ENCODE measurements around the gene TRIM31.

The TRIM31 gene

DNA sequence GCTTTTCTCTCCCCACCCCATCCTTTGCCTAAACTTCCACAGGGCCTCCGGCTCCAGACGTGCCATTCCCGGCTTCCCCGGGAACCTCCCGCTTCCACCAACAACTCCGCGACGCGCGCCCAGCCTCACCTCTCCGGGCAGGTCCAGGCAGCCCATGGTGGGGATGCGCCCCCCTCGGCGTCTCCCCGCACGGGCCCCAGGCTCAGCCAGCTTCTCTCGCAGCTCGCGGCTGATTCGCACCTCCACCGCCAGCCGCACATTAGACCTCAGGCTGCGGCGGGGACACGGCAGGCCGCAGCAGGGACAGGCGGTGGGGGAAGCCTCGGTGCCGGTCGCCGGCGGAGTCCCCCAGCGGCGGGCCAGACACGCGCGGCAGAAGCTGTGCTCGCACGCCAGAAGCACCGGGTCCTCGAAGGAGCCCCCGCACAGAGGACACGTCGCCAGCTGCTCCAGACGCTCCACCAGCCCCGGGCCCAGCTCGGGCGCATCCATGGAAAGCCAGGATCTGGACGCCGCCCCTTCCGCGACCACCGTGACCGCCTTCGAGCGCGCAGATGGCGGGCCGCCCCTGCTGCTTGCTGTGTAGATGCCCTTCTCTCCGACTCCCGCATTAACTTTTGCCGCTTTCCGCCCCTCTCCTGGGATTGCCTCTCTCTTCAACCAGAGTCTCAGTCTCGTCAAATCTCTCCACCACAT, 37.6 kb downstream of the TRIM31 start, which contains the start of gene RNF39:
Gene RNF39, minus strand, starts transcription at position 676 of the 696 bp plus-strand sequence. Its CDS starts 184 bp downstream, at position 492.
- no peak for DNase-seq

DNA sequence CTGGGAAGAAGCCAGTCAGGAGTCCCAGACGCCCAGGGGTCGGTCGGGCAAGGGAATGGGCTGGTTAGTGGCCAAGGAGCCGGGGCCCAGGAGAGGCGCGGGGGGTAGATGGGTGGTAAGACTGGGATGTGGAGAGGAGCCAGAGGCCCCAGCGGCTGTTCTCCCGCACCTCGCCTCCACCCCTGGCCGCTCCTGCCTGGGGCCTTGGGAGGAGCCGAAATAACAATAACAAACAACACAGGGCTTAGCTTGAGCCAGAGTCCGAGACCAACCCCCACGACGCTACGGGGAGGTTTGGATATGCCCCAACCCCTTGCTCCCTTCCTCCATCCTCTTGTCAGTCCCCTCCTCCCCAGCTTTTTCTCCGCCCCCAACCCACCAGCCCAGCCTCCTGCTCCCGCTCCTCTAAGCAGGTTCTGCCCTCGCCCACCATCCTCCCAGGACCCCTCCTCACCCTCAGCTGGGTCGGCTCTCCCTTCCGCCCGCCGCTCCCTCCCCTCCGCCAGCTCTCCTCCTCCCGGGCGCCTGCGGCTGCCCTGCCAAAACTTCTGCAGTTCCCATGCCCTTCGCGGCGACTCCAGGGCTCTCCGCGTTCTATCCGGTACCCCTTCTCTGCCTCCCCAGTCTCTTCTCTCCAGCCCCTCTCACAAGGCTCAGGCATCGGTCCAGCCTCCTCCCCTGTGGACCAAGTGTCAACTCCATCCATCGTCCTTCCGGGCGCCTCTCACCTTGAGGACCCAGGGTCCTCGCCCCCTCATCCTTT, 38.4 kb downstream of the TRIM31 start:
- DNase-seq, result no peak

DNA sequence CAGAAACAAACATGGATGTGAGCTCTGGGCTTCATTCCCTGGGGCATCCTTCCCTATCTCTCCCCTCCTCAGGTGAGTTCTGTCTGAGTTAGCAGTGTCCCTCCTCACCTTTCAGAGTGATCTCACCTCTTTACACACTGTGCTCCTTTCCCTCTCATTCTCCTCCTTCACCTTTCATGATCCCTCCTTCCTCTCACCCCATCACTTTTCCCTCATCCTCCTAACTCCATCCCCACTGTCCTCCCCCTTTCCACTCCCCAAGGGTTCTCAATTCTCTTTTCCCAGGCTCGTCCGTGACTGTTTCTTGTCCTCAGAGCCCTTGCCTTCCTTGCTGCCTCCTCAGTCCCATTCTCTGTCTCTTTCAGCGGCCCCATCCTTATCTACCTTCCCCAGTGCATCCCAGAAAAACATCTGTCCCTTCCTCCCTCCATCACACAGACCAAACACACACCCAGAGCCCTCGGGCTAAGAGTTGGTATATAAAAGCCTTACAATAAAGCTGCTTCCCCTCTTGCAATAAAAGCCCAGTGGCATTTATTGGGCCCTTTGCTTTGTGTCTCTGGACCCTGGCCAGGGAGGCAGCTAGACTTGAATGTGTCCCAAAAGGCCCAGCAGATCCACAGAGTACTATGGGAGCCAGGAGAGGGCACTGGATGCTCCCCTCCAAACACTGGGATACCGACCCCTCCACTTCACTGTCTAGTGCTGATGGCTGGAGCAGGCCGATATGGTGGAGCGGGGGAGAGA, 39.2 kb downstream of the TRIM31 start:
- no peak for DNase-seq

DNA sequence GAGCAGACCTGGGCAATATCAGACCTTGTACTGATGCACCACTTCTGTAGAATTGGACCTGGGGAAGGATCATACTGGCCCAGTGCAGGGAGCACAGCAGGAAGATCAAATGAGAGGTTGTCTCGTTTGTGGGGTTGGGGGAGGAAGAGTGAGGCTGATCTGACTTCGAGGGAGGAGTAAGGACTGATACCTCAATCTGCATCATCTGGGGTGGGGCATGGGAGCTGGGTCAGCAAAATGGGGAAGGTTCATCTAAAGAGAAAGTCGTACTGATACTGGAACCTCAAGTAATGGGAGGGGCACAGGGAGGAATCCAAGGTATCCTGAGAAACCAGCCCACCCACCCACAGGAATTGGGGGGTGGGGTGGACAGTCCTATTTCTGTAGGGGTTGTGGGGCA, 41.0 kb downstream of the TRIM31 start:
- no peak for DNase-seq

DNA sequence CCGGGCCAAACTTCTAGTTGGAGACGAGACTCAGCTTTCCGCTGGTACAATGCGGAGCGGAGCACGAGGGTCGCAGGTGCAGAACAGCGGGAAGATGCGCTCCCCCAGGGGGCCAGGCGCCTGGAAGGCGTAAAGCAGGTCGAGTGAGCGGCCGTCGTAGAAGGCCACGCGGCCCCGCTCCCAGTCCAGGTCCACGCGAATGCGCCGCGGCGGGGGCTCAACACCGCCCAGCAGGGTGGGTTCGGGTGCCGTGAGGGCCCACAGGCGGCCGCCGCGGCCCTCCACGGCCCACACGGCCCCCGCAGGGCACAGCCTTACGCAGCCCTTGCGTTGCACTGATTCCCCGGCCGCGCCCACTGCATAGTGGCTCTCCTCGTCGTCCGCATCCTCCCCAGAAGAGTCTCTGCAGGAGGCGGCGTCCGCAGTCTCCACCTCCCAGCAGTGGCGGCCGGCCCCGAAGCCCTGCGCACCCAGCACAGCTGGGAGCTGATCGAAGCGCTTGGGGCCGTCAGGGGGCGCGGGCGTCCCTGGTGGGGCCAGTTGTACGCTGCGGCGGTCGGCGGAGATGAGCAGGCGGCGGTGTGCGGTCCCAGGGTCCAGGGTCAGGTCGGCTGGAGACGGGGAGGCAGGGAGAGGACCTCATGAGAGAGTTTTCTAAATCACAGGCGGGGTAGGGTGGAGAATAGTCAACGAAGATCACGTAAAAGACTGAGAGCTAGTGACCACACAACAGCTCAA, 41.6 kb downstream of the TRIM31 start:
- DNase-seq, result no peak

DNA sequence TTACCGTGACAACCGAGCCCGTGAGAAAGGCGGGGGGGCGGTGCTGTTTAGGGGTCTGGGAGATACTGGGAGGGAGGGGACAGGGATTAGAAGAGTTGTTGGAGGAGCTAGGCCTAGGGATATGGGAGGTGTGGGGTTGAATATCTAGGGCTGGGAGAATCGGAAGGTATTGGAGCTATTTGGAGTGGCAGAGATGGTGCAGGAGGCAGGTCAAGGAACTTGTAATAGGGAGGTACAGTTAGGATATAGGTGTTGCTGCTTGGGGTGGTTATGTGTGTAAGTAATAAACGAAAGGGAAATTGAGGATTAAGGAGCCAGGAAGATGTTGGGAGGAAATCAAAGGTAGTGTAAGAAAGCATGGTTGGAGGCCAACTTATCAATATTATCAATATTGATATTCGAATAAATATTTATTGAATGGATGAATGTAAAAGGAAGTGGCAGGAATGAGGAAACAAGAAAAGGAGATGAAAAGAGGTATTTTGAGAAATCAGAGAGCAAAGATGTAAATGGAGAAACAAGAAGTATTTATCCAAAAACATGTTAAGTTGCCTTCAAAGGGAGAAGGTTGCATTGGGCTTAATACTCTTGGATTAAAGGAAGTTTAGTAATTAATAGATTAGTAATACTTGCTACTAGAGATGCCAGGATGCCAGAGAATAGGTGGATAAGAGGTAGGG, 45.3 kb downstream of the TRIM31 start:
- DNase-seq, result no peak

DNA sequence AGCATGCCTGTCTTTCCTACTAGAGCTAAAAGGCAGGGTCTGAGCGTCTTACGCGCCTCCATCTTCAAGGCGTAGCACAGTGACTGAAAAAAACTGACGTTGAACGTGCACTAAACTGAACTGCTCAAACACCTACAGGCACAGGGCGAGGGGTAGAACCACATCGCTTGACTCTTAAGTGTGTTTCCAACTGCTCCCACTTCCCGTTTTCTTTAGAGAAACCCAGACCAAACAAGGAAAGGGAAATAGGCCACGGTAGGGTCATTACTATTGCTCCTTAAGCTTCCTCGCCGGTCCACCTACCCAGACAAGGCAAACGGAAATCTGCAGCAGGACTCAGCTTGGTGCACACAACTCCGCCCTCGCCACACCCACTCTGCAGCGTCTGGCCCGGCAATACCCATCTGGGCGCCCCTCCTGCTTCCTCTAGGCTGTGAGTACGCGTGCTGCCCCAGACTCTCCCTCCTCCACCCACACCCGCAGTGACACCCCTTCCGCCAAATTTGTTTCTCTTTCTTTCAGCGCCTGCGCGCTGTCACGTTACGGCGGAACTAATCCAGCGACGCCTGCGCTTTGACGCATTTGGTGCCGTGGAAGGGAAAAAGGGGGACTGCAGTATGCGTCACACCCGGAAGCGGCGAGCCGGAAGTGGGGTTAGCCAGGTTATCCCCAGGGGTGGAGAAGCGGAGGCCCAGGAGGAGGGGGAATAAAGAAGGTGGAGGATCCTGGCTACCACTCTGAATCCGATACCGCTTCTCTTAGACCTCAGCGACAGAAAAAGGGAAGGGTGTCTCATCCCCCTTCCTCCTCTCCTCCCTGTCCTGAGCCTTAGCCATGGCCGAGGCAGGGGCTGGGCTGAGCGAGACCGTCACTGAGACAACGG, 46.1 kb downstream of the TRIM31 start, which contains the start of gene PPP1R11:
Gene PPP1R11, plus strand, starts transcription at position 622 of the 883 bp plus-strand sequence. Its CDS starts 213 bp downstream, at position 835.
- peak; percentile 97 for DNase-seq

DNA sequence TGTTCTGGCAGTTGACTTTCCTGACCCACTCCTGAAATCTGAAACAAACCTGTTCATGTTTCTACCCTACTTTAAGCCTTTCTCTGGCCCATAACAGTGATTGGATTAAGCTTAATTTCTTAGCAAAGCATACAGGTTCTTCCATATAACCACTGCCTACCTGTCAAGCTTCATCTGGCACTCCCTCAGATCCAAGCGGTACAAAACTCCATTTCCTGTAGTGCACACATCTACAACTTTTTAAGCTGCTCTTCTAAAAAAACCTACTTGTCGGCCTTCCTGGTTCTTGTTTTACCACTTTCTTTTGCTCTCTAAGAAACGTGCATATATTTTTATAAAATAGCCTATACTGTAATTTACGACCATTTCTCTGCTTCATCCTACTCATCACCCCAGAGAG, 46.8 kb downstream of the TRIM31 start:
- no peak for DNase-seq

DNA sequence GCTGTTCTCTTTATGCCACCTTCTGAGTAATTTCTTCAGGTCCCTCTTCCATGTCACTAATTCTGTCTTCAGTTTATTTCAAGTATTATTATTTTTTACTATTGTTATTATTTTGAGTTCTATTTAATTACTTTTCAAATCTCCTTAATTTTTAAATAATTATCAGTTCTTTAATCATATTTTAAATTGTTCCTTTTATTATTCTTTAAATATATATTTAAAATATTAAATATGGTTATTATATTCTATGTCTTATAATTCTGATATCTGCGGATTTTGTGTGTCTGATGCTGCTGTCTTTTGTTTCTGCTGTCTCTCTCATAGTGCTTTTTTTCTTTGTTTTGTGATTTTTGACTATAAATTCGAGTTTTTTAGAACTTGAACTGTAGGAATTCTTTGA, 49.6 kb downstream of the TRIM31 start:
- DNase-seq, result no peak

DNA sequence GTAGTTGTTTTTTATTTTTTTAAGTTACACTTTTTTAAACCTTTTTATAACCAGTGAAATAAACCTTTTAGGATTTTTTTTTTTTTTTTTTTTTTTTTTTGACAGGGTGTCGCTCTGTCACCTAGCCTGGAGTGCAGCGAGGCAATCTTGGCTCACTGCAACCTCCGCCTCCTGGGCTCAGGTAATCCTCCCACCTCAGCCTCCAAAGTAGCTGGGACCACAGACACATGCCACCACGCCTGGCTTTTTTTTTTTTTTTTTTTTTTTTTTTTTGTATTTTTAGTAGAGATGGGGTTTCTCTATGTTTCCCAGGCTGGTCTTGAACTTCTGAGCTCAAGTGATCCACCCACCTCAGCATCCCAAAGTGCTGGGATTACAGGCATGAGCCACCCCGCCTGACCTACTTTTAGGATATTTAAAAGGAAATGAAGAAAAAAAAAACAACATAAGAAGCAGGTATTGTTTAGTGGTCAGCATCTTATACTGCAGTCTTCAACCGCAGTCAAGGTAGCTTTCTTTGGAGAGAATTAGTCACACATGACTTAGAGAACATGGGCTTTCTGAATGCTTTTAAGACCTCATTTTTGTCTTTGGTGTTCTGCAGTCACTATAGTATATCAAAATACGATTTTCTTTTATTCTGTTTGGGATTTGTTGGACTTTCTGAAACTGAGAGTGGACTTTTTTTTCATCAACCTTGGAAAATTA, 50.3 kb downstream of the TRIM31 start:
- DNase-seq, result no peak

DNA sequence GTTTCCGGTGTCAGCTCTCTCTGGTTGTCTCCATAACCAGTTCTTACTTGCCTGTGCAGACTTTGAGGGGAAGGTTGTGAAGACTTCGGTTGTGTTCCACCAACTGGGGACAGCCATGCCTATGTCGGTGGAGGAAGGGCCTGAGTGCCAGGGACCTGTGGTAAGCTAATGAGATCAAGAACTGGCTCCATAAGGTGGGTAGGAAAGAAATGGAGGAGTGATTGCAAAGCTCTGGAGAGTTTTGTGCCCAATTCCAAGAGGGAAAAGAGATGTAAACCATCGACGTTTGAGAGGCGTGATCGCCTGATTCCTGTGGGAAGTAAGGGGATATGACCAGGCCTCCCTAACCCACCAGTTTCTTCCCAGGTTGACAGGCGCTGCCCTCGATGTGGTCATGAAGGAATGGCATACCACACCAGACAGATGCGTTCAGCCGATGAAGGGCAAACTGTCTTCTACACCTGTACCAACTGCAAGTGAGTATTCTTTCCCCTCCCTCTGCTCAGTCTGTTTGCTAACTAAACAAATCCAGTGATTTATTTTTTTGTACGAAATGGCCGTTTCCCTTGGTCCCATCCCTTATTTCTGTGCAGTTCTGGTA, 50.9 kb downstream of the TRIM31 start:
- DNase-seq, result no peak

DNA sequence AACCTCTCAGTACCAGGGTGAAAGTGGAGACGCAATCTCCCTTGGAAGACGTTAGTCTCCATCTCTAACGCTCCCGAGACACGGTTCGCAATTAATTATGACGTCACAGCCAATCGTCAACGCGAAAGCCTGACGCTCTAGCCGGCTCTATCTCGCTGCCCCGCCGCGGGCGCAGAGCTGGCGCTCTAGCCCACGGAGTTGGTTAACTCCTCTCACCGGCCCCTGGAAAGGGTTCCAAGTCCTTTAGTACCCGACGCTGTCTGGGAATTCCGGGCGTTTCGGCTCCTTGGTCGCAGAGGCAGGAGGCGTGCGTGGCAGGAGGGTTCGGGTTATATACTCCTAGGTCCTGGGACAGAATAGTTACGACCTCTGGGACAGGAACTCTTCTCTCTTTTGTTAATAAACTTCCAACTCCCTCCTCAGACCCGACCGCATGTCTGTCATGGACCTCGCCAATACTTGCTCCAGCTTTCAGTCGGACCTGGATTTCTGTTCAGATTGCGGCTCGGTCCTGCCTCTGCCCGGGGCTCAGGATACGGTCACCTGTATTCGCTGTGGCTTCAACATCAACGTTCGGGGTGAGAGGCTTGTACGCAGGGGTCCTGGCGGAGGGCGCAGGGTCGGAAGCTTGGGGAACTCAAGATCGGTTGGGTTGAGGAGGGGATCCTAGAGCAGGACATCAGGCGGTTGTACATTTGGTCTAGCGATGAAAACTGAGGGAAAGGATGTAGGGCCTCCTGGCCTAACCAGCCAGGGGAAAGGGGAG, 51.6 kb downstream of the TRIM31 start, which contains the start of gene POLR1H:
Gene POLR1H, plus strand, starts transcription at position 174 of the 766 bp plus-strand sequence. Its CDS starts 260 bp downstream, at position 434.
- DNase-seq, result peak; percentile 87

DNA sequence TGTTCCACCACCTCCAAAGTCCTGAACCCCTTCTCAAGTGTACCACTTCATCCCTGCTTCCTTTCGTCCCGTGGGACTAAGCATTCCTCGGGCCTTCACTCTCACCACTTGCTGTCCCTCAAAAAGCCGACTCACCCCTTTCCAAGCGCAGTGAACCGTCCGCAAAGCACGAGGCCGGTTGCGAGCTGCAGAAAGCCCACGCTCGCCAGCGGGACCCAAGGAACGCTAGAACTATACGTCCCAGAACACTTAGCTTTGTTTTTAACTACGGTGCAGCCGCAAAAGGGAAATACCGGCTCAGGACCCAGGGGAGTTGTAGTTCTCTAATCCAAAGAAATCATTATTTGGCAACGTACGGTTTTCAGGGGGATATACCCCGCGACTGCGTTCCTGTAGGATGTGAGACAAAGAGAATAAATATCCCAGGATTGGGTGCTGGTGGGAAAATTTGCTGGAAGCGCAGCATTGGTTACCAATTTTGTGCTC, 52.2 kb downstream of the TRIM31 start:
- DNase-seq, result peak; percentile 53

DNA sequence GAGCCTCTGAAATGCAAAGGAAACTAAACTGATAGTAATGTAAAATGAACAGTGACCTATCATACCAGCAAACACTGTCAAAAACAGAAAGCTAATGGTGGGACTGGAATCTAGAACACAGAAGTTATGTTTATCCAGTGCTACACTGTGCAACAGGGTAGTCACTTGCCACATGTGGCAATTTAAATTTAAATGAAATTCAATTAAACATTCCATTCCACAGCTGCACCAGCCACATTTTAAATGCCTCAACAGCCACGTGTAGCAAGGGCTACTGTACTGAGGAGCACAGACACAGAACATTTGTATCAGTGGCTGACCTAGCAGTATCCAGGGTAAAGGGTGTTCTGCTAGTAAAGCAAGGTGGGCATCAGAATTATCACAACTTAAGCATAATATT, 57.4 kb downstream of the TRIM31 start:
- no peak for DNase-seq

DNA sequence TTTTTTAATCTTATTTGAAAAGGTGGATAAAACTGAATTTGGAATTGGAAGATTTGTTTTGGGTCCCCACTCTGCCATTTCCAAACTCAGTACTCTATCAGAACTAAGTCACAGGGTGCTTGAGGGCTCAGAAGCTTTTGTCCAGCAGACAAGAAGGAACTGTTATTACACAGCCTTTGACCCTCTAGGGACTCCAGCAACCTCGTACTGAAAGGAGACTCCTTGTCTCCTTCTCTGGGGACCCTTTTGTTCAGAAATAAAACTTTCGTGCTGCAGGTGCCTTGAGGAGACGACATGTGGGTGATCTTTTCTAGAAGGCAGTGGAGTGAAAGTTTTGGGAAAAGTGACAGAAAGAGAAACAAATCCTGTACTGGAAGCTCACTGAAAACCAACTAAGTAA, 59.2 kb downstream of the TRIM31 start:
- no peak for DNase-seq

Data from stimulated activated CD8-positive, alpha-beta memory T cell treated with anti-CD3 and anti-CD28 coated beads, Interleukin-4, amount 100 ng/mL, for 48 hours (primary cell).